HUDEP-2 (cell line): ENCODE measurements around the gene MTUS2.

Experiments
- DNase-seq, 76 experiments: peaks; one replicate each; lab custom pipeline; 2025; ENCODE audit not compliant: unreplicated experiment in 76 of 76; lab: John Stamatoyannopoulos, UW

MTUS2 gene

DNA sequence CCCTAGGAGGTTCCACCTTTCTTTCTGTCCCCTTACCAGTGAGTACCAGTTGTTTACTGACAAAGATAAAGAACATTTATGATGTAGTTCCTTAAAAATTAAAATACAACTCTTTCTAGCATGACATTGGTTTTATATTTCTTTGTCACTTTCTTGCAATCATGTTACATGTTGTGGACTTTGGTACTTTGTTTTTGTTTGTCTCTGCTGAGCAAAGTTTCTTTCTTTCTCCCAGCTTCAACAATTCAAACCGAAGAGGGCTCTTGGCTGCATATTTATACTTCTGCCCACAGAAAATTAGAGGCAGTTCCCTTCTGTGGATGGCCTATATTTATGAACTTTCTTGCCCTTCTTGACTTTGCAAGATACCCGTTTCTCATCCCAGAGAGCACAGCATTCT lies 201.2 kb downstream of the MTUS2 start:
- DNase-seq: no peak

DNA sequence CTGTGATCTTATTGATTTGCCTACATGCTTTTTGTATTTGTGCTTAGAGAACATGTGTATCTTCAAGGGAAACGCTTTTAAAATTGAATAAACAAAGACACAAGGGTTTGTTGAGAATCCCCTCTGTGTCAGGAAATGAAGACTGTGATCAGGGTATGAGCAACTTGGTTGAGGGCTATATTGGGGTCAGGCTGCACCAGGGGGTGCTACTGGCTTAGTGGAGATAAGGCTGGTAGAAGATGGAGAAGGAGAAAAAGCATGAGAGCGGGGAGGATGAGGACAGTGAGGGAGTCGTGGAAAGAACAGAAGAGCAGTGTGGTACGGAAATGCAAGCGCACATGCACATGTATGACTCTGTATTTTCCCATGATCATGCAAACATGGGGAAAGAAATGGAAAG lies 201.6 kb downstream of the MTUS2 start:
- no peak for DNase-seq

DNA sequence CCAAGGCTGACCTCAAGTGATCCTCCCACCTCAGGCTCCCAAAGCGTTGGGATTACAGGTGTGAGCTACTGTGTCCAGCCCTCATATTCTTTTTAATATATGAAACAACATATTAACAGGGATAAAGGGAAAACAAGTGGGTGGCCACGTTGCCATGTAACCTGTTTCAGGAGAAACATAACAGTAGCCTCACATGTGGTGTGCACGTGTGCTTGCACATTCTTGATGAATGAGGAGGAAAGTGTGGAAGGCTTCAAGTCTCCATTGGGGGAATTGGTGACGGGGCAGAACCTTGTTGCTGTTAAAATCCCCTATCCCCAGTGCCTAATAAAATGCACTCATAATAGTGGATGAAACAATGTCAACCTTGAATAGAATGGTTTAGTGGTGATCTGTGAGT lies 202.3 kb downstream of the MTUS2 start:
- no peak for DNase-seq

DNA sequence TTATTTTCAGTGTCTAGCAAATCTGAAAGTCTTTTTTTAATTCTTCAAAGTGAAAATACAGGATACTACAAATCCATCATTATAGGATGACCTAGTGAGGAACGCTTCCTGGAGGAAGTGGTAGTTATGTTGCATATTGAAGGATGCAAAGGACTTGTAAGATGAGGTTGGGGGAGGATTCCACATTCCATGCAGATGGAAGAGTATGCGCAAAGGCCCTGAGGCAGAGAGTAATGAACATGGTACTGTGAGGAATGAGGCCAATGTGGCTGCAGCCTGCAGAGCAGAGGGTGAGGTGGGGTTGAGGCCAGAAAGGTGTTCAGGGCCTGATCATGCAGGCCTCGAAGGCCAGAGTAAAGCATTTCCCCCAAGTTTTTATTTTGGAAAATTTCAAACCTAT lies 202.8 kb downstream of the MTUS2 start:
- no peak for DNase-seq

DNA sequence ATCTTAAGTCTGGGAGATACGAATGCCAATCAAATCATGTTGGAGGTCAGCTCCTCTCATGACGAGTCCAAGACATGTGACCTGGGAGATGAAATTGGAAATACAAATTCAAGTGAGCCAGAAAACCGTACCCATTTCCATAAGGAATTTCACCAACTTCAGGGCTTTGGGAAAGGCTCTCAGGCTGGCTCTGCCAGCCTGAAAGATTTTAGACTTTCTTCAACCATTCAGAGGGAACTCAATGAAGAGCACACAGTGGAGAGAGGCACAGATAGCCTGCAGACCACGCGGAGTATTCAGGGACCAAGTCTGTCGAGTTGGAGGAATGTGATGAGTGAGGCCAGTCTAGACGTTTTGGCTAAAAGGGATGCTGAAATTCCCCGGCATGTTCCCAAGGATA lies 204.6 kb downstream of the MTUS2 start:
- DNase-seq: no peak

DNA sequence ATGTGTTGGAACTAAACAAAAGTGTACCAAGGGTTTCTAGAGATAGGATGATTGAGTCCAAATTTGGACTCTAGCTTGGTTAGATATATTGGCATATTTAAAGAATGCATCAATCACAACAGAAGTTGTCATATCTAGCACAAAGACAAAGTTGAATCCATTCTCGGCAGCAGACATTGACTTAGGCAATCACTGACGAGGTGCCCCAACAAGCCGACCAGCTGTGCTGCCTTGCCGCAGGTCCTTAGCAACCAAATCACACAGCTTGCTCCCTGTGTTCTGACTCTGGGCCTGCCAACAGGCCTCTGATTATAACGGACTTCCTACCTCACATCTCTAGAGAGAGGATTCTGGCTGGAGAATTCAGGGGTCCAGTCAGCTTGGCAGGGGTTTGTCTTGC lies 208.7 kb downstream of the MTUS2 start:
- peak in 1 of 76 experiments; percentile 0 for DNase-seq

DNA sequence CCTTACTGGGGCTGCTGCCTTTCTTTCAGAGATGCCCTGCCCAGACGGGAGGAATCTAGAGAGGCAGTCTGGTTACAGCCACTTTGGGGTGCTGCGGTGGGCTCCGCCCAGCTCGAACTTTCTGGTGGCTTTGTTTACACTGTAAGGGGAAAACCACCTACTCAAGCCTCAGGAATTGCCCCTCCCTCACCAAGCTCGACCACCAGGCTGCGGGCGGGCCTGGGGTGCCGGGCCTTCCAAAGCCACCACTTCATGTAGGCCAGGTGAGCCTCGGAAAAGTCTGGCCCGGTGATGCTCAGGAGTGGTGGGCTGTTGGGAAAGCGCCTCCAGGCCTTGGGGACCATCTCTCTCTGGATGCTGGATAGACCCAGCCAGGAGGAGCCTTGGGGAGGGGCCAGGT lies 218.6 kb downstream of the MTUS2 start:
- no peak for DNase-seq

DNA sequence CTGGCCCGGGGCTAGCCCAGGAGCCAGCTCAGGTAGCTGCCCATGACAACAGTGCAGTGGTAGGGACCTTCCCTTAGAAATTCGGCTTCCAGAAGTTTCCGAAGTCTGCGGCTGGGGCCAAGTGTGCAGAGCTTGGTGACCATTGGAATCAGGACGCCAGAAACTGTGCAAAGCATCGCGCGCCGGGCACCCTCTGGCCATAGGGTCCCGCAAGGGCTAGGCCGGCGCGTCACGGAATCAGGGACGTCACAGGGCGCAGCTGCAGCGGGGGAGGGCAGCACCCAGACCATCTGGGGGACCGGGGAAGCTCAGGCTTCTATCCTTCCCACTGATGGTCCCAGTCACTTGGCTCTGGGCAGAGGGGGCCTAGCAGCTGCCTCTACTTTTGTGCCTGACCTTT lies 219.1 kb downstream of the MTUS2 start:
- no peak for DNase-seq

DNA sequence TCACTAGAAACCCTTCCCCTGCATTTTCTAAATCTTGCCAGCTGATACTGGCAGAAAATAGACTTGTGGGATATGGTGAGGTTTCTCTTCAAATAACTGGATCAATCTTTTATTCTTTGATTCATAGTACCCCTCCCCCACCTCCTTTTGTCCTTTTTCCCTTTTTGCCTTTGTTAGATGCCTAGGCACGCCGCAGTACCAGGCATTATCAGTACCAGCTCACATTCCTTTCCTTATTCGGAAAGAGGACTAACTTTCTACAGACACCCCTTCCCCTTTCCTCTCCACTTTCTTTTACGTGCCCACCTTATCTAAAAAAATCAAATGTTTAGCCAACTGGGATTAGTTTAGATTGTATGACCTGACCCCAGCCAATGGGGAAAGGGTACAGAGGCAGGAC lies 226.4 kb downstream of the MTUS2 start:
- no peak for DNase-seq

DNA sequence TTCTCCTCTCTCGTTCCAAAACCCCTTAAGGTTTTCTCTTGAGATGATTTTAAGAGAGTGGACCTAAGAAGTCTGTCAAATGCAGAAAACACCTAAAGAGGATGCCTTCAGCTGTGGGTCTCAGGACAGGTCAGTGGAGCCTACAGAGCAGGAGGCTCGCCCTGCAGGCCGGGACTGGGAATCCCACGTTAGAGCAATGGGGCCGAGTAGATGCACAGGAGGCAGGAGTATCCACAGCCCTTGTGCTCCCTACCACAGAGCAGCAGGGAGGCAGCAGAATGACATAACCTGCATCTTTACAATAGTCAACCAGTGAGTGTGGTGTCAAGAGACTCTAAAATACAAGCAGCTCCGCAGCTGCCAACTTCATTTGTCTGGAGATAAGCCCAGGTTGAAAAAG lies 229.4 kb downstream of the MTUS2 start:
- DNase-seq: no peak

DNA sequence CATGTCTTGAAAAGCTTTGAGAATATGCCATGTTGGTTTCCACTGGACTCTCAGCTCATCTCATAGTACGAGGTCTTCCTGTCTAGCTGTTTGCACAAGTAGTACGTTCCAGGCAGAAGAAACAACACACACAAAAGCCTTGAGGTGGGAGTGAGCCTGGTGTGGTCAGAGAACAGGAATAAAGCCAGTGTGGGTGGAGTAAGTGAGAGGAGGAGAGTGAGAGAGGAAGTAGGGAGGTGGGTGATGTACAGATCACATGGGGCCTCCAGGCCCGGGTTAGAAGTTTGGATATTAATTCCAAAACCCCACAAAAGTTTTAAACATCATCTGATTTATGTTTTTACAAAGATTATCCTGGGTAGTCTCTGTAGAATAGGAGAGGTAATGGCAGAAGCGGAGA lies 230.6 kb downstream of the MTUS2 start:
- no peak for DNase-seq

DNA sequence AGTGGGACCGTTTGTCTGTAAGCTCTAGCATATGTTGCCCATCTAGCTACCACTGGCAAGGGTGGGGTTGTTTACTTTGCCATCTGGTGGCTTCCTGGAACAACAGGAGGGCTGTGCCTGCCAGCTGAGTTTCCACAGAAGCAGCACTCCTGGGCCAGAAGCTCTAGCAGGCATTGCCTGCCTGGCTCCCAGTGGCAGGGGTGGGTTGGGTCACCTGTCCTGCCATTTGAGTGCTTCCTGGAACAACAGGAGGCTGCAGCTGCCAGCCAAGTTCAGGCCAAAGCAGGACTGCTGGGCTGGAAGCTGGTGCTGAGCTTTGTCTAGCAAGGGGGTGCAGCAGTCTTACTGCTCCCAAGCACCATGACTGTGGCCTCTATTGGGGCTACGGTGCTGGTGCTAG lies 239.7 kb downstream of the MTUS2 start:
- no peak for DNase-seq

DNA sequence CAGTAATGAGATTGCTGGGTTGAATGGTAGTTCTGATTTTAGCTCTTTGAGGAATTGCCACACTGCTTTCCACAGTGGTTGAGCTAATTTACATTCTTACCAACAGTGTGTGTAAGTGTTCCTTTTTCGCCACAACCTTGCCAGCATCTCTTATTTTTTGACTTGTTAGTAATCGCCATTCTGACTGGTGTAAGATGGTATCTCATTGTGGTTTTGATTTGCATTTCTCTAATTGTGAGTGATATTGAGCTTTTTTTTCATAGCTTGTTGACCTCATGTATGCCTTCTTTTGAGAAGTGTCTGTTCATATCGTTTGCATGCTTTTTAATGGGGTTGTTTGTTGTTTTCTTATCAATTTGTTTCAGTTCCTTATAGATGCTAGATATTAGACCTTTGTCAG lies 245.0 kb downstream of the MTUS2 start:
- DNase-seq: no peak

DNA sequence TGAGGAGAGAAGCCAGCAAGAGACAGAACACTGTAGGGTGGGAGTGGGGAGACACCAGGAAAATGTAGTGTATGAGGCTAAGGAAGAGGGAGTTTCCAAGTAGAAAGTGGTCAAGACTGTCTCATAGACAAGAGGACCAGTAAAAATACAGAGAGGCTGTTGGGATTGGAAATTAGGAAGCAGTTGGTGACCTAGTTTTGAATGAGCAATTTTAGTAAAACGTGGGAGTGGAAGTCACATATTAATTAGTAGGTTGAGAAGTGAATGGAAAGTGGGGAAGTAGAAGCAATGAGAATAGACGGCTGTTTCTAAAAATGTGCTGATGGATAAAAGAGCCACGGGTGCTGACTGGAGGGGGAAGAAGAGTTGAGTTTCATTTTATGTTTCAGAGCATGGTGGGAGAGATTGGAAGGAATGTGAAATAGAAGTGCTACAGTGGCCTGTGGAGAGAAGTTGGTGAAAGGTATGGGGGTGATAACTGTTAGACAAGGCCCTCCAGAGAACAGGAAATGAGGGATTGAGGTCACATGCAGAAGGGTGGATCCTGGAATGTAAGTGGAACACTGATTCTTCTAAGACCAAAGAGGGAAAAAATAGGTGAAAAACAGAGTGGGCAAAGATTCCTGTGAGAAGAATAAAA lies 247.3 kb downstream of the MTUS2 start:
- no peak for DNase-seq

DNA sequence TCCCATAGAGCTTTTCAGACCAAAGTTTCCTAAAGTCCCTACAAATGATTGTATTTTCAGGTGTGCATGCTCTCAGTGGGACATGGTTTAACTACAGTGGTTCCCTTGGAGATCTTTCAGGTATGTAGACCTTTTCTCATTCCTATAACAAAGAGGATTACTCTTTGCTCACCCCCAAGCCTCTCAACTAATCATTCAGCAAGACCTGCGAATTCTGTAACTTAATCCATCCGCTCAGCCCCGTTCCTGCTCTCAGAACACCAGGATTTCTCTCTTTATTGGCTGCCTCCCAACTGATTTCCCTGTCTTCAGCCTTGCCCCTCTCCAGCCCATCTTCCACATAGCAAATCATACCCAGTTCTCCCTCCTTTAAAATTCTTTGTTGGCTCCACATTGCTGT lies 253.6 kb downstream of the MTUS2 start:
- DNase-seq: no peak

DNA sequence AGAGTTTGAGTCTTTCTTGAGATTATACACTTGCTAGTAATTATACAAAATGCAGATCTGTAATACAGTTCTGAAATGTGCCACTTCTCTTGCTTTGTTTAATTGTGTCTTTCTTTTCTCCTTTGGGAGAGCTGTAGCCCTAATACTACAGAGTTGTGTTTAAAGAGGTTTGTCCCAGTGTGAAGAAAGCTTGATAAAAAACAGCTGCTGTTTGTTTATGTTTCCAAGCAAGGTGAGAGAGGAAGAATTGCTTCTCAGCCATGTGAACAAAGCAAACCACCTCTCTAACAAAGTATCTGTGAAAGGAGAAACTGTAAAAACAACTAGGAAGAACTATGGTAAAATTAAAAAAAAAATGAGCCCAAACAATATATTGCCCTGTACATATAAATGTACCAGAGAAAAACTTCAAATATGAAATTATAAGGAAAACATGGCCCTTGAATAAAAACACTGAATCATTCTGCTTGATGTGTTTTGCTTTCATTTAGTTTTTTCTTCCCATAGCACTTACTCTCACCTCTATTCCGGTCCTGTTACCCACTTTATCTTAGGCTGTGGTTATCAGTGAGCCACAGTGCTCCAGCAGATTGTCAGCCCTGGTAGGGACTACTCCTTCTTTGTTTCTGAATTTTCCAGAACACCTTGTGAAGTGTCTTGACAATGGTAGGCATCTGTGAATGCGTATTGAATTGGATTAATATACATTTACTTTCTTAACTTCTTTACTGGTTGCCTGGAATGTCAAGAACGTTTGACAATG lies 257.1 kb downstream of the MTUS2 start:
- no peak for DNase-seq

DNA sequence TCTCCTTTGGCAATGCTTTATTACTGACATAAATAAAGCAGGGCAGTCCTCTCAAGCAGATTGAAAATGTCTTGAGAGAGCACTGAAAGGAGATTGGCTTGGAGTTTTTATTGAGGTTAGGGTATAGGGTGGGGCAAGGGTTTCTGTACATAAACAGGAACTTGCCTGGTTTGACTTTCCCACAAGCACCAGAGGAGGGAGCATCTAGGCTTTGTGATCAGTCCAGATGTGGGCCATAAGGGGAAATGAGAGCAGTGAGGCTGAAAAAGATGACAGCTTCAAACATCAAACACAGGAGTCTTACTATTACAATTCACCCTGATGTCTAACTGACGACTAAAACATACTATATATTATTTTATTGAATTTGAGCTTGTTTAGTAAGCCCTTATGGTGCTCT lies 260.9 kb downstream of the MTUS2 start:
- DNase-seq: peak in 6 of 76 experiments; percentile 1 to 10 (median 2)

DNA sequence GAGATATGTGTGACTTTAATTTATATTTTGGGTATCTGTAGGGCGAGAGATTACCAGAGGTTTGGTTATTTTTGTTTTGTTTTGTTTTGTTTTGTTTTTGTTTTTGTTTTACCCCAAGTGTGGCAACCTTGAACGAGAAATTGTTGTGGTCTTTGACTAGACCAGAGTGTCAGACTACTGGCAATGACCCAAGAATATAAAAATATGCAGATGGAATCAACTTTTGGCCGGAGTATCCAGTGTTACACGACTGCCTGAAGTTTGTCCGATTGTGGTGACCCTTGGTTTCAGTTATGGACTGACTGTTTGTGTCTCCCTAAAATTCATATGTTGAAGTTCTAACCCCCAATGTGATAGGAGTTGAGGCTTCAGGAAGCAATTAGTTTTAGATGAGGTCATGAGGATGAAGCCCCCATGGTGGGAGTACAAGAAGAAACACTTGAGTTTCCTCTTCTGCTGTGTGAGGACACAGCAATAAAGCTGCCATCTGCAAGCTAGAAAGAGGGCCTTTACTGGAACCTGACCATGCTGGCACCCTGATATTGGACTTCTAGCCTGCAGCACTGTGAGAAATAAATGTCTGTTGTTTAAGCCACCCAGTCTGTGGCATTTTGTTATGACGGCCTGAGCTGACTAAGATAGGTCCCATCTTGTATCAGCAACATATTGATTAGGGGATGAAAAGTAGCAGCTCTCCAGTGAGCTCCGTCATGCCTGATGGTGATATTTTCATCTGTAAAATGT lies 261.7 kb downstream of the MTUS2 start:
- no peak for DNase-seq

DNA sequence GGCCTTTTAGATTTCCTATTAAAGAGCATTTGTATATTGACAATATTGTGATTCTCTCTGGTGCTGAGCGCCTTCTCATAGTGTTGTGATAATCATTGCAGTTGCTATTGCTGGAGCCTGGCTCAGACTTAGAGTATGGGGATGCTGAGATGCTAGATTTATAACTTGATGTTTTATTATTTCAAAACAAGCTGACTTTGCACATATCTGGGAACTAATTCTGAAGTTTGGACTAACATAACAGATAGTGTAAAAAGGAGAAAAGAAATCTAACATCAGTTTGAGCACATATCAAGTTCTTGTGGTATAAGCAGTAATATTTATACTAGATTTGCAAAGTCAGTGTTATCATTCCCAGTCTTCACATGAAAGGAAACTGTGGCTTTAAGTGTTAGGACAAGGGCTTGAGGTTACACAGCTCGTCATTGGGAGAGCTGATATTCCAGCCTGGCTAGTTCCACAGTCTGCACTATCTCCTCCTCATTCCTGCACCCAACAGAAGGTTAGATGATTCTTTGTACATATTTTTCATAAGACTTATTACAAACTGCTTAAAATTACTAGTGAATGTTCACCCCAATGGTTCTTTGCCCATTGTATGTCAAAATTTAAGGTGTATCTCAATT lies 279.8 kb downstream of the MTUS2 start:
- DNase-seq: no peak

DNA sequence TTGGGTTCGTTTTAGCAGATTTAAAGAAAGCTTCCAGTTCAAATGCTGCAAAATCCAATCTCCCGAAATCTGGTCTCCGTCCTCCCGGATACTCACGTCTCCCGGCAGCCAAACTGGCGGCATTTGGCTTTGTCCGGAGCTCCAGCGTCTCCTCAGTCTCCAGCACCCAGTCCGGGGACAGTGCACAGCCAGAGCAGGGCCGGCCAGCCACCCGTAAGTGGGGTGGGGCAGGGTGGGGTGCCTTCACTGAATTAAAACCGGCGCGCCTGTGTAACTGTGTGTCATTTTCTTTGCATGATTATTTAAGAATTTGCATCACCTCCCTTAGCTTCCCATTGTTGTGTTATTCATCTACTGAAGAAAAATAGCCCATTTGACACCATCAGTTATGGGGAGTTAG lies 280.6 kb downstream of the MTUS2 start:
- no peak for DNase-seq

DNA sequence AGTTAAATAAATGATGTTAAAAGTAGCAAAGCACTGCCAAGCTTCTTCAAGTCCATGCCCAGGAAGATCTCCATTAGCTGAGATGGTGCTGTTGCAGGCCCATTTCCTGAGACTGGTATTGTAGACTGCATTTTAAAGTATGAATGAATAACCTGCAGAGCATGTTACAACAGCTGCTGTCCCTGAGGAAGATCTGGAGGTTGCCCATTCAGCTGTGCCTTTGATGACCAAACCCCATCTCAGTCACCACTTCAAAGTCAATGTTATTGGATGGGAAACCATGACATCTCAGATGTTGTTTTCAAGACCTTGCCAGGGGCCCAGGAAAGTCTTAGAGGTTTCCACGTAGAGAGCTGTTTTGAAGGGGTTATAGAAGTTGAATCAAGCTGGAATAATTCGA lies 281.3 kb downstream of the MTUS2 start:
- no peak for DNase-seq
